Esophagus squamous epithelium (tissue), 4 donors: Measurements from ENCODE around the gene TMEM59L.

Source experiments
- CTCF ChIP-seq, 6 experiments: fragments of 450-650 bp in 4 of 6; fragments of 200-600 bp in 2 of 6; sonication (generic) in 2 of 6; IDR thresholded peaks; one replicate each; pipeline ENCODE4 v1.5.1; 2016 to 2019; ENCODE audit warnings: antibody characterized with exemption in 6 of 6, mild to moderate bottlenecking in 4 of 6, moderate library complexity in 4 of 6
- POLR2A ChIP-seq, 4 donors: fragments of 450-650 bp; IDR thresholded peaks; one replicate each; pipeline ENCODE4 v1.6.1; 2017; ENCODE audit warnings: antibody characterized with exemption in 4 of 4, mild to moderate bottlenecking in 4 of 4, moderate library complexity in 3 of 4

- TF ChIP-seq CTCF (IDR thresholded peaks at IDR 0.05) (no peak), POLR2A (IDR thresholded peaks at IDR 0.05) (no peak)
These were observed at the start of gene TMEM59L for GRCh38 chr19:18612772-18613588.
